Stomach (tissue), 9 donors: ENCODE measurements around the gene L3MBTL4. TPM values are rescaled to one million over a fixed set of nuclear protein-coding genes. Genes with fewer than 3 reads are reported as not detected.

Experiments used
- DNase-seq, 2 donors: peaks; one replicate each; pipeline versions ENCODE4 v3.0.0 to v3.0.0-alpha.2; 2013 to 2019
- H3K27ac ChIP-seq, 5 donors: fragments of 200-600 bp in 4 of 5; sonication (generic) in 4 of 5; one replicate each; pipeline ENCODE4 v1.5.1; 2013 to 2019; ENCODE audit warnings: mild to moderate bottlenecking in 1 of 5, moderate library complexity in 1 of 5
- H3K27me3 ChIP-seq, 3 donors: fragments of 200-600 bp; sonication (generic); one replicate each; pipeline ENCODE4 v1.5.1; 2017 to 2019; ENCODE audit warnings: mixed run types in 1 of 3
- H3K36me3 ChIP-seq, 4 donors: fragments of 200-600 bp; sonication (generic); 1 replicate in 3 of 4; 2 replicates in 1 of 4; pipeline ENCODE4 v1.5.1; 2016 to 2019
- H3K4me1 ChIP-seq, 4 donors: fragments of 200-600 bp; sonication (generic); one replicate each; pipeline ENCODE4 v1.5.1; 2016 to 2019
- H3K4me3 ChIP-seq, 4 donors: fragments of 200-600 bp; sonication (generic) in 3 of 4; one replicate each; pipeline ENCODE4 v1.5.1; 2016 to 2019; ENCODE audit warnings: mild to moderate bottlenecking in 1 of 4
- H3K9me3 ChIP-seq, 4 donors: fragments of 200-600 bp; sonication (generic); one replicate each; pipeline ENCODE4 v1.5.1; 2016 to 2019
- CTCF ChIP-seq, 7 experiments: fragments of 450-650 bp in 4 of 7; fragments of 200-600 bp in 3 of 7; sonication (generic) in 3 of 7; IDR thresholded peaks; one replicate each; pipeline ENCODE4 v1.5.1; 2016 to 2019; ENCODE audit warnings: antibody characterized with exemption in 7 of 7, control low read depth in 2 of 7, mild to moderate bottlenecking in 1 of 7
- EP300 ChIP-seq: sonication (generic); formaldehyde crosslinking; IDR thresholded peaks from one replicate; pipeline ENCODE4 v1.6.1; 2017; ENCODE audit warnings: antibody characterized with exemption
- POLR2A ChIP-seq, 4 donors: fragments of 450-650 bp; IDR thresholded peaks; one replicate each; pipeline ENCODE4 v1.6.1; 2016; ENCODE audit warnings: antibody characterized with exemption in 4 of 4, control low read depth in 2 of 4, mild to moderate bottlenecking in 1 of 4, moderate library complexity in 1 of 4
- POLR2AphosphoS5 ChIP-seq, 3 donors: sonication (generic); formaldehyde crosslinking; IDR thresholded peaks; one replicate each; pipeline ENCODE4 v1.6.1; 2016; ENCODE audit warnings: antibody characterized with exemption in 3 of 3
- WGBS, 5 donors: extraction: QIAGEN DNeasy Blood & Tissue Kit in 3 of 5; methylation state at CpG; one replicate each; pipeline versions ENCODE4 v1.1.5 to v1.1.7; 2013 to 2018; 5-methylcytosine and 5-hydroxymethylcytosine counted together
- intact Hi-C: fragments of 100-400 bp; cut with DNase I; formaldehyde crosslinking; loops from one replicate; pipeline ENCODE4 v1.15.1; 2023; ENCODE audit warnings: low total_unique reads
- polyA plus RNA-seq, 3 donors: library from polyadenylated mRNA; stranded (reverse); fragments of 200-250 nt; gene quantifications; one replicate each; pipeline ENCODE4 v1.2.3, GENCODE V29; 2013
- total RNA-seq, 5 donors: library from RNA; depleted of rRNA; stranded (reverse); fragments of >200 nt; gene quantifications; one replicate each; pipeline versions ENCODE4 v1.1.0 to v1.2.3, GENCODE V29; 2014 to 2016
- donor health status: healthy with polysubstance abuse.
- donor health status: Bipolar disorder and iron deficiency.
- donor health status: healthy.

The L3MBTL4 gene
- total and polyA plus RNA-seq, 8 donors, result 1.9 to 23.3 (median 7.6) TPM

GRCh38 chr18:6004683-6005082 is 410.0 kb downstream of the L3MBTL4 start:
- H3K9me3 ChIP-seq, result peaks cover 0 to 3% (median 1%) of the 10 kb centered on the region in 4 donors
- DNase-seq, result no peak
- H3K4me3 ChIP-seq, result no peak overlapping the region
- WGBS, 5 donors, result 72 to 92% (median 84%) methylated on average over 3 of the region's 3 CpGs
- H3K27me3 ChIP-seq, result no peaks in the 10 kb centered on the region
- H3K36me3 ChIP-seq, result no peaks in the 10 kb centered on the region
- H3K27ac ChIP-seq, result no peak overlapping the region
- TF ChIP-seq EP300, result no peak
- TF ChIP-seq POLR2A (IDR thresholded peaks at IDR 0.05), result no peak
- no peak for TF ChIP-seq CTCF (IDR thresholded peaks at IDR 0.05)
- no peak for TF ChIP-seq POLR2AphosphoS5 (IDR thresholded peaks at IDR 0.05)
- no peaks in the 10 kb centered on the region for H3K4me1 ChIP-seq
- intact Hi-C loops, result no loop called here

- TF ChIP-seq POLR2AphosphoS5 (IDR thresholded peaks at IDR 0.05), result no peak
- TF ChIP-seq POLR2A (IDR thresholded peaks at IDR 0.05), result no peak
- no peak for TF ChIP-seq EP300
- TF ChIP-seq CTCF (IDR thresholded peaks at IDR 0.05), result no peak
- Histone ChIP-seq H3K27me3 (no peaks in the 10 kb centered on the region), H3K27ac (no peak overlapping the region), H3K36me3 (no peaks in the 10 kb centered on the region), H3K4me3 (no peak overlapping the region), H3K4me1 (no peaks in the 10 kb centered on the region), H3K9me3 (peaks cover 0 to 5% (median 2%) of the 10 kb centered on the region in 4 donors)
- intact Hi-C loops, result no loop called here
- no peak for DNase-seq
- 63 to 76% (median 67%) methylated on average over 3 of the region's 3 CpGs for WGBS, 5 donors
Measured at GRCh38 chr18:6004119-6004518, 410.6 kb downstream of the L3MBTL4 start.

- Histone ChIP-seq H3K4me3 (no peak overlapping the region), H3K36me3 (no peaks in the 10 kb centered on the region), H3K27ac (no peak overlapping the region), H3K27me3 (no peaks in the 10 kb centered on the region), H3K9me3 (peaks cover 0 to 5% (median 2%) of the 10 kb centered on the region in 4 donors), H3K4me1 (no peaks in the 10 kb centered on the region)
- intact Hi-C loops, result no loop called here
- TF ChIP-seq POLR2AphosphoS5 (IDR thresholded peaks at IDR 0.05) (no peak), POLR2A (IDR thresholded peaks at IDR 0.05) (no peak), CTCF (IDR thresholded peaks at IDR 0.05) (no peak), EP300 (no peak)
- WGBS, 5 donors, result 81 to 88% (median 83%) methylated on average over 2 of the region's 2 CpGs
- DNase-seq, result no peak
Measured at GRCh38 chr18:6001867-6002266, 412.8 kb downstream of the L3MBTL4 start.

GRCh38 chr18:5998907-5999306 is 415.8 kb downstream of the L3MBTL4 start:
- intact Hi-C loops, result no loop called here
- Histone ChIP-seq H3K4me1 (no peaks in the 10 kb centered on the region), H3K27ac (no peak overlapping the region), H3K36me3 (no peaks in the 10 kb centered on the region), H3K4me3 (no peak overlapping the region), H3K9me3 (peaks cover 0 to 5% (median 2%) of the 10 kb centered on the region in 4 donors), H3K27me3 (no peaks in the 10 kb centered on the region)
- TF ChIP-seq POLR2A (IDR thresholded peaks at IDR 0.05), result no peak
- TF ChIP-seq POLR2AphosphoS5 (IDR thresholded peaks at IDR 0.05), result no peak
- TF ChIP-seq EP300, result no peak
- no peak for TF ChIP-seq CTCF (IDR thresholded peaks at IDR 0.05)
- no peak for DNase-seq
